Suppressor macrophage treated with lipopolysaccharide for 1 hour (primary cell): ENCODE data around the gene PPIP5K2.
"Not testable (repeated sequence)": the region's sequence is repeated elsewhere in the genome, so short reads cannot be mapped to it uniquely, and the experiment has no call there.

ENCODE experiments used
- DNase-seq, 3 donors: peaks; one replicate each; pipeline ENCODE4 v3.0.0-alpha.2; 2020 to 2022

The PPIP5K2 gene

GRCh38 chr5:103210952-103211351 lies 90.9 kb downstream of the PPIP5K2 start:
- DNase-seq: no peak

GRCh38 chr5:103211576-103212561 lies 91.8 kb downstream of the PPIP5K2 start:
- DNase-seq: peak; percentile 47 to 71 (median 65)

GRCh38 chr5:103216137-103216536 lies 96.0 kb downstream of the PPIP5K2 start:
- DNase-seq: peak; percentile 32 to 48 (median 35)

DNA sequence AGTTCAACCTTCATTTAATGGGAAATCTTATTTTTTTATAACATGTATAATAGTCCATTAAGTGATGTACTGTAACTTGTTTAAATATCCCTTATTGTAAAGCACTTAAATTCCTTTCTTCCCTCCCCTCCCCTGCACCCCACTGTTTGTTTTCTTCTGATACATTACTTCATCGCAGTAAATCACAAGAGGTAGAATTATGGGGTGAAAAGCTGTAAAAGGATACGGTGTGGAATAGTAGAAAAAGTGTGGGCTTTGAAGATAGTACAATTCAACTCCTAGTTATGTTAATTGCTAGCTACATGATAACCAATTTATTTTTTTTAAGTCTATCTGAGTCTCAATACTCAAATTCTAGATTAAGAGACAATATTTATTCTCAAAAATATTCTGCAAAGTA lies 96.6 kb downstream of the PPIP5K2 start:
- no peak for DNase-seq

DNA sequence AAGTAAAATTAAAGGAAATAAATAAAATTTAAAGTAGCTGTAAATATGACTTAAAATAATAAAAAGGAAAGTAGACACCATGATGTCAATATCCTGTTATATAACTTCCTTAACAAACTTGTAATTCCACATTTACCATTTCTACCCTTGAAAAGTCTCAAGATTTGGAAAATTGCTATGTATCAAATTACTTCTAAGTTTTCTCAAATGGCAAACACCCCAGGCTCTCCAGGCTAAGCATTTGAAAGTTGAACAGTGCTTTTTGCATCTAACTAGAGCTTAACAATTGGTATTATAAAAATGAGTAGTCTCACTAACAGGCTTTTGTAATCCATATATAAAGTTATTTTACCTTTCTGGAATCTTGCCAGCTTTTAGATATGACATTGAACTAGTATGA lies 97.0 kb downstream of the PPIP5K2 start:
- DNase-seq: no peak

DNA sequence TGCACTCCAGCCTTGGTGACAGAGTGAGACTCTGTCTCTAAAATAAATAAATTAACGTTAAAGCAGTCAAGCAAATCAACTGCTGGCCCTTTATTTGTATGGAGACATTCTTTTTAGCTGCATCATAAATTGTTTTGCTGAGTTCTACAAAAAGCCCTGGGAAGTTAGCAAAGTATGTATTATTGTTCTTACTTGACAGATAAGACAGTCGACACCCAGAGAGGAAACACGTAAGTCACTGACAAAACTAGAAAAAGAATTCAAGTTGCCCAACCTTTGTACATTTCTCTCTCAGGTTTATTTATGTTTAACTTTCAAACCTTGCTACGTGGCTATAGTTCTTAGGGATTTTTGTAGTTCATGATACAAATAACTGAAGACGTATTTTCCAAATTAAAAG lies 98.1 kb downstream of the PPIP5K2 start:
- no peak for DNase-seq

- not testable (repeated sequence) for DNase-seq
Measured at GRCh38 chr5:103219074-103219473, 99.0 kb downstream of the PPIP5K2 start.

DNA sequence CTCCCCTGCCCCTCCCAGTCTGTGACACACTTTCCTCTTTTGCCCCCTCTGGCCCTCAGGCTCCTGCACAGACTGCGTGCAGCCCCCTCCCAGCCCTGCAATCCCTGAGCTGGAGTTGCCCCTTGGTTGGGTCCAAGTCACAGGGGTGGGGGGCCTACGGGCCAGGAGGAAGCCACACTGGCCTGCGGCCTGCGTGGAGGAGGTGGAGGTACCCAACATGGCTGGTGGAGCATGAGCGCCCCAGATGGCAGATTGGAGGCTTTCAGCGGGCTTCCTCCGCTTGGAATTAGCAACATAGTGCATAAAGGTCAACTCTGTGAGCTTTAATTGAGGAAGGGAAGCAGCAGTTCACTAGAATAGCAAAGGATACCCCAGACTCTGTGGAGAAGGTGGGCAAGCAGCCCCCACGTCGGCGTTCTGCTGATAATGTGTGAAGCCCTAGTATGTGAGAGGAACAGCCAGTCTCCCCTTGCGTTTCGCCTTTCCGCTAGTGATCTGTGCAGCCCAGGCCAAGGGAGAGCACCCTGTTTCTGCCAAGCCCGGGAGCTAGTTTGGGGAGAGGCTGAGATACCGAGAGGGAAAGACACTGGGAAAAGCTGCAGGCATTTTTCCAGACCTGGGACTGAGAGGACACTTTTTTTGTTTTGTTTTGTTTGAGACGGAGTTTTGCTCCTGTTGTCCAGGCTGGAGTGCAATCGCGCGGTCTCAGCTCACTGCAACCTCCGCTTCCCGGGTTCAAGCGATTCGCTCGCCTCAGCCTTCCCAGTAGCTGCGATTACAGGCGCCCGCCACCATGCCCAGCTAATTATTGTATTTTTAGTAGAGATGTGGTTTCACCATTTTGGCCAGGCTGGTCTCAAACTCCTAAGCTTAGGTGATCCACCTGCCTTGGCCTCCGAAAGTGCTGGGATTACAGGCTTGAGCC lies 103.2 kb downstream of the PPIP5K2 start:
- DNase-seq: no peak

DNA sequence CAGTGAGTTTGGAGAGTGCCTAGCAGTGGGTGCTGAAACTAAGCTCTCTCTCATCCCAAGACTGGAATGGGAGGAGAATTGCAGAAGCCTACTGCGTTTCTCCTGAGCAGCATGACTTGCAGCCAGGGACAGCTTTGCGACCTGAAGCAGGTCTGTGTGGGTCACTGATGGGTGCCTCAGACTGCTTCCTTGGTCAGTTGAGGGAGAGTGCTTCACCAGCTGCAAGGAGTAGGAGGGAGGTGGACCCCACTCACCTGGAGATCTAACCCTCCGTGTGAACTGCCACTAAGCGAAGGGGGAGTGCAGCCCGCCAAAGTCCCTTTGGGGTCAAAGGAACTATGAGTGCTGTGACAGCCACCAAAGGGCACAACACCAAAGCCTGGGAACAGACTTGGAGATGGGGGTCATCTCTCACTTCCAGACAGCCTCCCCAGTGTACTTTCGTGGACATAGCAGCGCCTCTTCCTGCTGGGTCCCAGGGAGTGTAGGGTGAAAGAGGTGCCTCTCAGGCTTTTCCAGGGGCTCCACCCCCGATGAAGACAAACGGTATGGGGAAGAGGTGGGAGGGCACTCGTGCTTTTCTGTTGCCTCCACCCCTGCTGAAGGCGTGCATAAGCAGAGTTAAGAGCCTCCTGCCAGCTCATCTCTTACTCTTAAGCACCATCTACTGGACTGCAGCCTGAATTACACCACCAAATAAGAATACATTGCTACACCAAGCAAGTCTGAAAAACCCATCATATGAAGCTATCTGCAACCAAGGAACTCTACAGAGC lies 104.2 kb downstream of the PPIP5K2 start:
- DNase-seq: peak; percentile 74 to 82 (median 74)

GRCh38 chr5:103224894-103225246 lies 104.8 kb downstream of the PPIP5K2 start:
- no peak for DNase-seq

DNA sequence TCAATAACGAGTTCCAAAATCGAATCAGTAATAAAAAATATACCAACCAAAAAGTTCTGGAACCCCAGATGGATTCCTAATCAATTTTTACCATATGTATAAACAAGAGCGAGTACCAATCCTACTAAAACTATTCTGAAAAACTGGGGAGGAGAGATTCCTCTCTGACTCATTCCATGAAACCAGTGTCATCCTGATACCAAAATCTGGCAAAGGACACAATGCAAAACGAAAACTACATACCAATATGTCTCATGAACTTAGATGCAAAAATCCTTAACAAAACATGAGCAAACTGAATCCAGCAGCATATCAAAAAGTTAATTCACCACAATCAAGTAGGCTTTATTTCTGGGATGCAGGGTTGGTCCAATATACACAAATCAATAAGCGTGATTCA lies 108.0 kb downstream of the PPIP5K2 start:
- DNase-seq: no peak

DNA sequence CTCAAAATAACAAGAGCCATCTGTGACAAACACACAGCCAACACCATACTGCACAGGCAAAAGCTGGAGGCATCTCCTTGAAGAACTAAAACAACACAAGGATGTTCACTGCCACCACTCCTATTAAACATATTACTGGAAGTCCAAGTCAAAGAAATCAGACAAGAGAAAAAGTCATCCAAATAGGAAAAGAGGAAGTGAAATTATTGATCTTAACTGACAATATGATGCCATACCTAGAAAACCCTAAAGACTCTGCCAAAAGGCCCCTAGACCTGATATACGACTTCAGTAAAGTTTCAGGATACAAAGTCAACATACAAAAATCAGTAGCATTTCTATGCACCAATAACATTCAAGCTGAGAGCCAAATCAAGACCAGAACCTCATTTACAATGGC lies 108.5 kb downstream of the PPIP5K2 start:
- no peak for DNase-seq

DNA sequence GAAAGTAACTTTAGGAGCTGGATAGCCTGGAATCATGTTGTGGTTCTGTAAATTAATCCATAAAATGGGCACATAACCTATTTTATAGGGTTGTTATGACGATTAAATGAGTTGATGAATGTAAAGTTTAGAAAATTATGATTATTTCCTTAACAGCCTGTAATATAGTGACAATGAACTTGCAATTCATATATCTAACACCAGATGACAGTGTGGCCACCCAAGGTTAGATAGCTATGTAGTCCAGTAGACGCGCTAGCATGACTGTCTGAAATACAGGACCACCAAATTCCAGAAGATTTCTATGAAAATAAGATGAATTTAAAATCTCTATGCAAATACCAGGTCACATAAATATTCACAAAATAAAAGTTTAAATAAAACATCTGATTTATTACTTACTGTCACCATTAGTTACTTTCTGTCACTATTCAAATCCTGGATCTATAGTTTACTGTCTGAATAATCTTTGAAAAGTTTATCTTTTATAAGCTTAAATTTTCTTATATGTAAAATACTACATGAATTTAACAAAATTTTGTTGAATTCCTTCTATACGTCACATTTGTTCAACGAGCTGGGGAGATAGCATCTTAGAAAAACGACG lies 112.4 kb downstream of the PPIP5K2 start:
- peak; percentile 57 to 75 (median 70) for DNase-seq

GRCh38 chr5:103234239-103234975 lies 114.3 kb downstream of the PPIP5K2 start:
- DNase-seq: no peak

- no peak for DNase-seq
Measured at GRCh38 chr5:103235891-103236290, 115.8 kb downstream of the PPIP5K2 start.

DNA sequence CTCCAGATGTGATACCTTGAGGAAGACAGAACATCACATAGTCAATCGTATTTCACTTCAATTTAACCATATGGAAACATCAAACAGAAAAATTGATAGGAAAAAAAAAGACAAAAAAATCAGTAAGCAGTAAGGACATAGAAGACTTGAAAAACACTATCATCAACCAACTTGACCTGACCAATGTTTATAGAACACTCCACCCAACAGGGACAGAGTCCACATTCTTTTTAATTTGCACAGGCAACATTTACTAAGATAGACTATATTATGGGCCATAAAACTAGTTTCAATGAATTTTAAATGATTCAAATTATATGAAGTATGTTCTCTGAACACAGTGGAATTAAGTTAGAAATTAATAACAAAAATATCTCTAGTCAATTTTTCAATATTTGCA lies 117.7 kb downstream of the PPIP5K2 start:
- no peak for DNase-seq

DNA sequence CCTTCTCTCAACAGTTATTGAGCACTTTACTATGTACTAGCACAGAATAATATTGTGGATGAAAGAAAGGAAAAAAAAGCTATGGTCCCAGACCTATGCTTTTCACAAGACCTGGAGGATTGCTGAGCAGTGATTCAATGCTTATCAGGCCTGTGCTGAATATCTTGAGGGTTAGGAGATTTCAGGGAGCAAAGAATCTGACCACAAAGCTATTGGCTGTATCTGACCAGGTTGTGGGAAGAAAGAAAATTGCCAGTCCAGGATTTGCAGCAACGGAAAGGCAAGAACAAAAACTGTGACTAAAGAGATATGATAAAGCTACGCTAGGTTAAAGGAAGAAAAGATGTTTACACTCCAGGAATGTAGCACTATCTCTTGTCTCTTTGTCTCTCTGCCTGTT lies 123.6 kb downstream of the PPIP5K2 start:
- no peak for DNase-seq

DNA sequence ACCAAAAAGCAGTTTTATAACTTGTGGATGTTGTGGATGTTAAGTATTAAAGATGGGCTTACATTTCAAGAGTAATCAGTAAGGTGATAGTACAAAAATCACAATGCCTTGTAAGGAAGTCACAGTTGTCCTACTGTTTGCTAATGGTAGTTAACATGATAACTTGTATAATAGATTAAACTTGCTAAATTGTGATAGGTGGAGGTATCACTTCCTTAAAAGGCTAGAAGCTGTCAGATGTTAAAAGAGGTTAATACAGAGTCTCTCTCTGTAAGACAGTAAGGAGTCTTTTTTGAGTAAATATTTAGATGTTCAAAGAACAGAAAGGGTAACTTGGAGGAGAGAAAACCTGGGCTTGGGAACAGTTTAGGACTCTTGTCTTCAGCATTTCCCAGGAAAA lies 124.3 kb downstream of the PPIP5K2 start:
- DNase-seq: no peak

DNA sequence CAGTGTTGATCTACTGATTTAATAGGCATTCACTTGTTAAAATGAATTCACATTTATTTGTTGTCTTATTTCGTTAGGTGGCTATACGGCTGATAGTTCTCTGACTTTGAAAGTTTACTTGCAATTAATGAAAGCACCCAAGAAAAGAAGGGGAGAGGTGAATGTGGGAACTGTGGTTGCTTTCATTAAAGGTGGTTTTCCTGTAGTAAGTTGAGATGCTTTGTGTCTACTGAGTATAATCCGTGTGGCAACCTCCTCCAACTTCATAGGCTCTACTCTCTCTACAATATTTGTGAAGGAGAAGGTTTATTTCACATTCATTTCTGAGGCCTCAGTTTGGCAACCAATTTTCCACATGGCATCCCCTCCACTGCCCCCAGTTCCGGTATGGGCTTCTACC lies 125.7 kb downstream of the PPIP5K2 start:
- no peak for DNase-seq

DNA sequence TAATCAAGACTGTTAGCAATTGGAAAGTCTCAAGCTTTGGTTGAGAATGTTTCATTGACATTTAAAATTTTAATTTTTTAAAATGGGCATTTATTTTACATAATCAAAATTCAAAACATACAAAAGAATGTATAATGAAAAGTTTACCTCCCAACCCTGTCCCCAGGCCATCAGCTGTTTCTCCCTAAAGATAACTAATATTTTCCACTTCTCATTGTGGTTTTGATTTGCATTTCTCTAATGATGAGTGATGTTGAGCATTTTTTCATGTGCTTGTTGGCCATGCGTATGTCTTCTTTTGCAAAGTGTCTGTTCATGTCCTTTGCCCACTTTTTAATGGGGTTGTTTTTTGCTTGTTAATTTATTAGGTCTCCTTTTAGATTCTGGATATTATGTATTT lies 127.0 kb downstream of the PPIP5K2 start:
- no peak for DNase-seq

DNA sequence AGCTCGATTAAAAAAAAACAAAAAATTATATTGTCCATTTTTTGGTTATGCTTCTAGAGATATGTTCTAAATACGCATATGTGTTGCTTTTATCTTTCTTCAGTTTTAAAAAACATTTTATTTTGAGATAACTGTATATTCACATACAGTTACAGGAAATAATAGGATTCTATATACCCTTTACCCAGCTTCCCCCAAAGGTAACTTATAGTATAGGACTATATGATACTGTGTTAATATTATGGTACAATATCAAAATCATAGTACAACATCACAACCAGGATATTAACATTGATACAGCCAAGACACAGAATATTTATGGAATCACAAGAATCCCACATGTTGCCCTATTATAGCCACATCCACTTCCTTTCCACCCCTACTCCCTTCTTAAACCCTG lies 129.0 kb downstream of the PPIP5K2 start:
- no peak for DNase-seq

DNA sequence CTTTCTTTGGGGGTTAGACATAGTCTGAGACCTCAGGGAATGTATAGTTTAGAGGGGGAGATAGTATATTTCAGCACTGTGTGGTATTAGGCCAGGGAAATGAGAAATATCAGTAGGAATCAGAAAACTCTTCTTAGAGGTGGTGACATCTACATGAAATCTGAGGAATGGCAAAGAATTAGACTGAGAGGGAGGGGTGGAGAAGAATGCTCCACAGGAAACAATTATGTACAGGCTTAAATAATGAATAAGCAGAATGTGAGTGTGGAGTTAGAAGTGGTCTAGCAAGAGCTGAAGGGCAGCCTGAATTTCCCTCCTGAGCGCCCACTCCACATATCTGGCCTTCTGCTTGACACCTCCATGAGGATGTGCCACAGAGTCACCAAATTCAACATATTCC lies 134.8 kb downstream of the PPIP5K2 start:
- no peak for DNase-seq
